Adrenal gland (tissue), 5 donors: ENCODE data around the gene ZSWIM9.

Source experiments
- CTCF ChIP-seq, 6 experiments: fragments of 450-650 bp in 4 of 6; fragments of 200-600 bp in 2 of 6; sonication (generic) in 1 of 6; IDR thresholded peaks; 1 replicate in 5 of 6; 2 replicates in 1 of 6; pipeline versions ENCODE4 v1.5.1 to v1.8.0; 2016 to 2021; ENCODE audit warnings: antibody characterized with exemption in 6 of 6, mild to moderate bottlenecking in 2 of 6, moderate library complexity in 1 of 6
- POLR2A ChIP-seq, 2 donors: fragments of 450-650 bp; IDR thresholded peaks; one replicate each; pipeline ENCODE4 v1.6.1; 2017; ENCODE audit warnings: antibody characterized with exemption in 2 of 2, mild to moderate bottlenecking in 2 of 2, moderate library complexity in 1 of 2
- donor health status: DM: no; HTN: no; CAD: no.

- TF ChIP-seq CTCF (IDR thresholded peaks at IDR 0.05) (no peak), POLR2A (IDR thresholded peaks at IDR 0.05) (no peak)
These were observed 26.6 kb downstream of the ZSWIM9 start for GRCh38 chr19:48196933-48197665.
